ENCODE data around the gene HBP1. TPM values are rescaled to one million over a fixed set of nuclear protein-coding genes. Genes with fewer than 3 reads are reported as not detected.
"Not testable (repeated sequence)": the region's sequence is repeated elsewhere in the genome, so short reads cannot be mapped to it uniquely, and the experiment has no call there.

HBP1 gene
- total RNA-seq, 1 experiment from 2014 or later: 31.0 TPM

DNA sequence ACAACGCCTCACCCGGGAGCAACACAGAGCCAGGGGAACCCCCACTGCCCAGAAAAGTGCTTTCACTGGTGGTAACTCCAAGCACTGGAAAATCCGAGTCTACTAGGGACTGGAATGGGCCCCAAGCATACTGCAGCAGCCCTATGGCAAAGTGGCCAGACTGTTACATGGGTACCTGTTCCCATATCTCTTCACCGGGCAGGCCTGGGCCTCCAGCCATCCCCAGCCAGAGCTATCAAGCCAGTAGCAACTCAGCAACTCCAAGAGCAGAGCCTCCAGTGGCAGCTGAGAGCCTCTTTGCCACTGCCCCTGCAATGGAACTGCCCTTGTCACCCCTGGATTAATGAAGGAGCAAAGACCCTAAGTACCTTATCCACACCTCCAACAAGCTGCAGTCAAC, 73.5 kb downstream of the HBP1 start (continued):
- TF ChIP-seq, protein P1, sequence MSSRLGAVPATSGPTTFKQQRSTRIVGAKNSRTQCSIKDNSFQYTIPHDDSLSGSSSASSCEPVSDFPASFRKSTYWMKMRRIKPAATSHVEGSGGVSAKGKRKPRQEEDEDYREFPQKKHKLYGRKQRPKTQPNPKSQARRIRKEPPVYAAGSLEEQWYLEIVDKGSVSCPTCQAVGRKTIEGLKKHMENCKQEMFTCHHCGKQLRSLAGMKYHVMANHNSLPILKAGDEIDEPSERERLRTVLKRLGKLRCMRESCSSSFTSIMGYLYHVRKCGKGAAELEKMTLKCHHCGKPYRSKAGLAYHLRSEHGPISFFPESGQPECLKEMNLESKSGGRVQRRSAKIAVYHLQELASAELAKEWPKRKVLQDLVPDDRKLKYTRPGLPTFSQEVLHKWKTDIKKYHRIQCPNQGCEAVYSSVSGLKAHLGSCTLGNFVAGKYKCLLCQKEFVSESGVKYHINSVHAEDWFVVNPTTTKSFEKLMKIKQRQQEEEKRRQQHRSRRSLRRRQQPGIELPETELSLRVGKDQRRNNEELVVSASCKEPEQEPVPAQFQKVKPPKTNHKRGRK (CRISPR knock-in tag; IDR thresholded peaks at IDR 0.05; ENCODE audit: borderline replicate concordance): no peak
- TF ChIP-seq OVOL2 (CRISPR knock-in tag; IDR thresholded peaks at IDR 0.05; ENCODE audit: borderline replicate concordance) (no peak), ZNF263 (CRISPR knock-in tag; IDR thresholded peaks at IDR 0.05; ENCODE audit: low read depth) (no peak), SMAD3 (CRISPR knock-in tag; IDR thresholded peaks at IDR 0.05; ENCODE audit: borderline replicate concordance) (no peak), CBFB (CRISPR knock-in tag; IDR thresholded peaks at IDR 0.05; ENCODE audit: low read depth) (no peak)
- TF ChIP-seq, protein P2, sequence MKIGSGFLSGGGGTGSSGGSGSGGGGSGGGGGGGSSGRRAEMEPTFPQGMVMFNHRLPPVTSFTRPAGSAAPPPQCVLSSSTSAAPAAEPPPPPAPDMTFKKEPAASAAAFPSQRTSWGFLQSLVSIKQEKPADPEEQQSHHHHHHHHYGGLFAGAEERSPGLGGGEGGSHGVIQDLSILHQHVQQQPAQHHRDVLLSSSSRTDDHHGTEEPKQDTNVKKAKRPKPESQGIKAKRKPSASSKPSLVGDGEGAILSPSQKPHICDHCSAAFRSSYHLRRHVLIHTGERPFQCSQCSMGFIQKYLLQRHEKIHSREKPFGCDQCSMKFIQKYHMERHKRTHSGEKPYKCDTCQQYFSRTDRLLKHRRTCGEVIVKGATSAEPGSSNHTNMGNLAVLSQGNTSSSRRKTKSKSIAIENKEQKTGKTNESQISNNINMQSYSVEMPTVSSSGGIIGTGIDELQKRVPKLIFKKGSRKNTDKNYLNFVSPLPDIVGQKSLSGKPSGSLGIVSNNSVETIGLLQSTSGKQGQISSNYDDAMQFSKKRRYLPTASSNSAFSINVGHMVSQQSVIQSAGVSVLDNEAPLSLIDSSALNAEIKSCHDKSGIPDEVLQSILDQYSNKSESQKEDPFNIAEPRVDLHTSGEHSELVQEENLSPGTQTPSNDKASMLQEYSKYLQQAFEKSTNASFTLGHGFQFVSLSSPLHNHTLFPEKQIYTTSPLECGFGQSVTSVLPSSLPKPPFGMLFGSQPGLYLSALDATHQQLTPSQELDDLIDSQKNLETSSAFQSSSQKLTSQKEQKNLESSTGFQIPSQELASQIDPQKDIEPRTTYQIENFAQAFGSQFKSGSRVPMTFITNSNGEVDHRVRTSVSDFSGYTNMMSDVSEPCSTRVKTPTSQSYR (CRISPR knock-in tag; IDR thresholded peaks at IDR 0.05): no peak

DNA sequence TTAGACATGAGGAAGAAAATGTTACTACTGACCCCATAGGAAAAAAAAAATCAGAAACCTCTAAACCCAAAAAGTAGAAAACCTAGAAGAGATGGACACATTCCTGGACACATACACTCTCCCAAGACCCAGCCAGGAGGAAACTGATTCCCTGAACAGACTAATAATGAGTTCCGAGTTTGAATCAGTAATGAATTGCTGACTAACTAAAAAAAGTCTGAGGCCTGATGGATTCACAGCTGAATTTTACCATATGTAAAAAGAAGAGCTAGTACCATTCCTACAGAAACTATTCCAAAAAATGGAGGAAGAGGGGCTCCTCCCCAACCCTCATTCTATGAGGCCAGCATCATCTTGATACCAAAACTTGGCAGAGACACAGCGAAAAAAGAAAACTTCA, 75.8 kb downstream of the HBP1 start:
- TF ChIP-seq JAZF1 (CRISPR knock-in tag; IDR thresholded peaks at IDR 0.05) (no peak), ATF1 (CRISPR knock-in tag; IDR thresholded peaks at IDR 0.05) (no peak), MXD4 (CRISPR knock-in tag; IDR thresholded peaks at IDR 0.05; ENCODE audit: borderline replicate concordance) (no peak), PRRX2 (CRISPR knock-in tag; IDR thresholded peaks at IDR 0.05) (no peak), ZNF219 (CRISPR knock-in tag; IDR thresholded peaks at IDR 0.05; ENCODE audit: borderline replicate concordance) (no peak), HMGA2 (CRISPR knock-in tag; IDR thresholded peaks at IDR 0.05) (no peak), GABPB1 (CRISPR knock-in tag; IDR thresholded peaks at IDR 0.05) (no peak), FOXK1 (CRISPR knock-in tag; IDR thresholded peaks at IDR 0.05) (no peak), ZNF423 (CRISPR knock-in tag; IDR thresholded peaks at IDR 0.05) (no peak), TCF7 (CRISPR knock-in tag; IDR thresholded peaks at IDR 0.05; ENCODE audit: low read depth) (no peak), TEAD4 (CRISPR knock-in tag; IDR thresholded peaks at IDR 0.05) (no peak), ZNF671 (CRISPR knock-in tag; IDR thresholded peaks at IDR 0.05) (no peak), FOXP1 (CRISPR knock-in tag; IDR thresholded peaks at IDR 0.05; ENCODE audit: borderline replicate concordance) (no peak)
- TF ChIP-seq, protein P3, sequence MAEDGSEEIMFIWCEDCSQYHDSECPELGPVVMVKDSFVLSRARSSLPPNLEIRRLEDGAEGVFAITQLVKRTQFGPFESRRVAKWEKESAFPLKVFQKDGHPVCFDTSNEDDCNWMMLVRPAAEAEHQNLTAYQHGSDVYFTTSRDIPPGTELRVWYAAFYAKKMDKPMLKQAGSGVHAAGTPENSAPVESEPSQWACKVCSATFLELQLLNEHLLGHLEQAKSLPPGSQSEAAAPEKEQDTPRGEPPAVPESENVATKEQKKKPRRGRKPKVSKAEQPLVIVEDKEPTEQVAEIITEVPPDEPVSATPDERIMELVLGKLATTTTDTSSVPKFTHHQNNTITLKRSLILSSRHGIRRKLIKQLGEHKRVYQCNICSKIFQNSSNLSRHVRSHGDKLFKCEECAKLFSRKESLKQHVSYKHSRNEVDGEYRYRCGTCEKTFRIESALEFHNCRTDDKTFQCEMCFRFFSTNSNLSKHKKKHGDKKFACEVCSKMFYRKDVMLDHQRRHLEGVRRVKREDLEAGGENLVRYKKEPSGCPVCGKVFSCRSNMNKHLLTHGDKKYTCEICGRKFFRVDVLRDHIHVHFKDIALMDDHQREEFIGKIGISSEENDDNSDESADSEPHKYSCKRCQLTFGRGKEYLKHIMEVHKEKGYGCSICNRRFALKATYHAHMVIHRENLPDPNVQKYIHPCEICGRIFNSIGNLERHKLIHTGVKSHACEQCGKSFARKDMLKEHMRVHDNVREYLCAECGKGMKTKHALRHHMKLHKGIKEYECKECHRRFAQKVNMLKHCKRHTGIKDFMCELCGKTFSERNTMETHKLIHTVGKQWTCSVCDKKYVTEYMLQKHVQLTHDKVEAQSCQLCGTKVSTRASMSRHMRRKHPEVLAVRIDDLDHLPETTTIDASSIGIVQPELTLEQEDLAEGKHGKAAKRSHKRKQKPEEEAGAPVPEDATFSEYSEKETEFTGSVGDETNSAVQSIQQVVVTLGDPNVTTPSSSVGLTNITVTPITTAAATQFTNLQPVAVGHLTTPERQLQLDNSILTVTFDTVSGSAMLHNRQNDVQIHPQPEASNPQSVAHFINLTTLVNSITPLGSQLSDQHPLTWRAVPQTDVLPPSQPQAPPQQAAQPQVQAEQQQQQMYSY (CRISPR knock-in tag; IDR thresholded peaks at IDR 0.05): no peak
- TF ChIP-seq, protein P4, sequence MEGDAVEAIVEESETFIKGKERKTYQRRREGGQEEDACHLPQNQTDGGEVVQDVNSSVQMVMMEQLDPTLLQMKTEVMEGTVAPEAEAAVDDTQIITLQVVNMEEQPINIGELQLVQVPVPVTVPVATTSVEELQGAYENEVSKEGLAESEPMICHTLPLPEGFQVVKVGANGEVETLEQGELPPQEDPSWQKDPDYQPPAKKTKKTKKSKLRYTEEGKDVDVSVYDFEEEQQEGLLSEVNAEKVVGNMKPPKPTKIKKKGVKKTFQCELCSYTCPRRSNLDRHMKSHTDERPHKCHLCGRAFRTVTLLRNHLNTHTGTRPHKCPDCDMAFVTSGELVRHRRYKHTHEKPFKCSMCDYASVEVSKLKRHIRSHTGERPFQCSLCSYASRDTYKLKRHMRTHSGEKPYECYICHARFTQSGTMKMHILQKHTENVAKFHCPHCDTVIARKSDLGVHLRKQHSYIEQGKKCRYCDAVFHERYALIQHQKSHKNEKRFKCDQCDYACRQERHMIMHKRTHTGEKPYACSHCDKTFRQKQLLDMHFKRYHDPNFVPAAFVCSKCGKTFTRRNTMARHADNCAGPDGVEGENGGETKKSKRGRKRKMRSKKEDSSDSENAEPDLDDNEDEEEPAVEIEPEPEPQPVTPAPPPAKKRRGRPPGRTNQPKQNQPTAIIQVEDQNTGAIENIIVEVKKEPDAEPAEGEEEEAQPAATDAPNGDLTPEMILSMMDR (IDR thresholded peaks at IDR 0.05): no peak
- TF ChIP-seq, protein P5, sequence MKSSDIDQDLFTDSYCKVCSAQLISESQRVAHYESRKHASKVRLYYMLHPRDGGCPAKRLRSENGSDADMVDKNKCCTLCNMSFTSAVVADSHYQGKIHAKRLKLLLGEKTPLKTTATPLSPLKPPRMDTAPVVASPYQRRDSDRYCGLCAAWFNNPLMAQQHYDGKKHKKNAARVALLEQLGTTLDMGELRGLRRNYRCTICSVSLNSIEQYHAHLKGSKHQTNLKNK (CRISPR knock-in tag; IDR thresholded peaks at IDR 0.05): no peak
- TF ChIP-seq, protein P6, sequence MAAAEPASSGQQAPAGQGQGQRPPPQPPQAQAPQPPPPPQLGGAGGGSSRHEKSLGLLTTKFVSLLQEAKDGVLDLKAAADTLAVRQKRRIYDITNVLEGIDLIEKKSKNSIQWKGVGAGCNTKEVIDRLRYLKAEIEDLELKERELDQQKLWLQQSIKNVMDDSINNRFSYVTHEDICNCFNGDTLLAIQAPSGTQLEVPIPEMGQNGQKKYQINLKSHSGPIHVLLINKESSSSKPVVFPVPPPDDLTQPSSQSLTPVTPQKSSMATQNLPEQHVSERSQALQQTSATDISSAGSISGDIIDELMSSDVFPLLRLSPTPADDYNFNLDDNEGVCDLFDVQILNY (CRISPR knock-in tag; IDR thresholded peaks at IDR 0.05): no peak
- Mint-ChIP-seq H3K27me3 (ENCODE audit: low read depth) (no peaks in the 10 kb centered on the region), H3K36me3 (peaks cover 34% of the 10 kb centered on the region), H3K9me3 (peaks cover 24% of the 10 kb centered on the region), H3K27ac (no peak overlapping the region), H3K4me3 (no peak overlapping the region), H3K4me1 (peaks cover 5% of the 10 kb centered on the region; the same call in 1 of the 2 replicates)
- ChIA-PET POLR2A (interaction anchor here (0.6 kb wide), 1 partner anchor 76 kb away, joined by 4 read pairs; the partner anchor contains the start of gene HBP1), CTCF (no interaction called here)
- ATAC-seq (no peak), DNase-seq (ENCODE audit: low spot score) (no peak)

DNA sequence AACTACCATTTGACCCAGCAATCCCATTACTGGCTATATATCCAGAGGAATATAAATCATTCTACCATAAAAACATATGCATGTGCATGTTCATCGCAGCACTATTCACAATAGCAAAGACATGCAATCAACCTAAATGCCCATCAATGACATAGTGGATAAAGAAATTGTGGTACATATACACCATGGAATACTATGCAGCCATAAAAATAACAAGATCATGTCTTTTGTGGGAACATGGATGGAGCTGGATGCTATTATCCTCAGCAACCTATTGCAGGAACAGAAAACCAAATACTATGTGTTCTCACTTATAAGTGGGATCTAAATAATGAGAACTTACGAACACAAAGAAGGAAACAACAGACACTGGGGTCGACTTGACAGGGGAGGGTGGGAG, 78.0 kb downstream of the HBP1 start:
- H3K27ac Mint-ChIP-seq: not testable (repeated sequence)

More for the DNA sequence above, 78.0 kb downstream of the HBP1 start:
- DNase-seq (ENCODE audit: low spot score); POLR2A ChIA-PET; H3K27me3 Mint-ChIP-seq (ENCODE audit: low read depth); H3K4me1 Mint-ChIP-seq; H3K4me3 Mint-ChIP-seq; CTCF ChIA-PET; ATAC-seq: not testable (repeated sequence)
- peaks cover 24% of the 10 kb centered on the region for H3K9me3 Mint-ChIP-seq
- H3K36me3 Mint-ChIP-seq: peaks cover 34% of the 10 kb centered on the region
